ENCODE measurements around the gene DLAT. TPM values are rescaled to one million over a fixed set of nuclear protein-coding genes. Genes with fewer than 3 reads are reported as not detected.

Gene DLAT
- total RNA-seq, 1 donor from 2014 or later = 55.7 TPM

DNA sequence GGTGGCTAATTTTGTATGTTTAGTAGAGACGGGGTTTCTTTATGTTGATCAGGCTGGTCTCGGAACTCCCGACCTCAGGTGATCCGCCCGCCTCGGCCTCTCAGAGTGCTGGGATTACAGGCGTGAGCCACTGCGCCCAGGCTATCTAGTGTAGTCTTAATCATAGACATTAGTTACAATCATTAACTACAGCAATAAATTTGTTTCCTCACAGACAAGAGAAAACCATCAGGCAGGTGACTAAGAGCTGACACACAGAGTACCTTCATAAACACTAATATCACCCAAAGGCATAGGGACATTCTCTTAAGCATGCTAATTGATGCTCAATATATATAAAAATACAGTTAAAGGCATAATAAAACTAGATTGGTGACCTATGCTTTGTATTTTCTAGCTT, 80.9 kb downstream of the DLAT start:
- H3K9me3 ChIP-seq (ENCODE audit: low read depth) = no peaks in the 10 kb centered on the region

More for the DNA sequence above, 80.9 kb downstream of the DLAT start:
- Histone ChIP-seq H3K4me1 (no peaks in the 10 kb centered on the region), H4K20me1 (ENCODE audit: low read depth) (no peaks in the 10 kb centered on the region), H3K27me3 (no peaks in the 10 kb centered on the region), H2AFZ (replicated peaks) (no peak overlapping the region), H3K79me2 (ENCODE audit: low read depth) (no peaks in the 10 kb centered on the region), H3K36me3 (no peaks in the 10 kb centered on the region), H3F3A (ENCODE audit: low read depth) (no peaks in the 10 kb centered on the region), H3K4me2 (no peak overlapping the region), H3K27ac (no peak overlapping the region), H3K4me3 (no peak overlapping the region), H3K9ac (no peak overlapping the region)
- no peak for TF ChIP-seq EZH2phosphoT487 (IDR thresholded peaks at IDR 0.05)
- TF ChIP-seq CTCF (IDR thresholded peaks at IDR 0.05) = no peak
- TF ChIP-seq EZH2 (IDR thresholded peaks at IDR 0.05) = no peak
- Mint-ChIP-seq H3K27ac (no peak overlapping the region), H3K36me3 (no peaks in the 10 kb centered on the region), H3K9me3 (peaks cover 6% of the 10 kb centered on the region), H3K27me3 (ENCODE audit: insufficient read depth, low read depth) (no peaks in the 10 kb centered on the region), H3K4me3 (no peak overlapping the region), H3K4me1 (no peaks in the 10 kb centered on the region)
- DNase-seq (ENCODE audit: low spot score) = no peak

Small RNAs within 50 kb of the gene (small RNA-seq; reads per million reads assigned to genes)
- not detected for gene AP000907.3
- not detected for gene RNU6-893P

Other genes with a start within 250 kb of the DLAT start
- gene ALG9, start 153.8 kb upstream of the DLAT start, total RNA-seq (ENCODE audit: low replicate concordance) = 36.9 and 39.5 TPM in 2 replicates
- 4.0 and 6.0 TPM in 2 replicates for gene FDXACB1, start 146.2 kb upstream of the DLAT start, total RNA-seq (ENCODE audit: low replicate concordance)
- gene CFAP68, start 145.9 kb upstream of the DLAT start, total RNA-seq (ENCODE audit: low replicate concordance) = 28.6 and 46.7 TPM in 2 replicates
- gene CRYAB, start 113.6 kb upstream of the DLAT start, total RNA-seq (ENCODE audit: low replicate concordance) = 0.45 TPM in 1 of 2 replicates, not detected in the other
- not detected in 2 replicates for gene HSPB2, start 112.7 kb upstream of the DLAT start, total RNA-seq (ENCODE audit: low replicate concordance)
- 0.65 TPM in 1 of 2 replicates, not detected in the other for gene C11orf52, start 106.5 kb upstream of the DLAT start, total RNA-seq (ENCODE audit: low replicate concordance)
- 23.6 and 25.2 TPM in 2 replicates for gene DIXDC1, start 88.1 kb upstream of the DLAT start, total RNA-seq (ENCODE audit: low replicate concordance)
- gene PIH1D2, start 48.6 kb downstream of the DLAT start, total RNA-seq (ENCODE audit: low replicate concordance) = 1.6 and 3.5 TPM in 2 replicates
- 35.9 and 60.0 TPM in 2 replicates for gene NKAPD1, start 48.9 kb downstream of the DLAT start, total RNA-seq (ENCODE audit: low replicate concordance)
- gene TIMM8B, start 61.3 kb downstream of the DLAT start, total RNA-seq (ENCODE audit: low replicate concordance) = 38.9 and 46.9 TPM in 2 replicates
- 59.7 and 75.4 TPM in 2 replicates for gene SDHD, start 61.5 kb downstream of the DLAT start, total RNA-seq (ENCODE audit: low replicate concordance)
- 1.5 TPM in 1 of 2 replicates, not detected in the other for gene IL18, start 138.7 kb downstream of the DLAT start, total RNA-seq (ENCODE audit: low replicate concordance)
- gene TEX12, start 142.0 kb downstream of the DLAT start, total RNA-seq (ENCODE audit: low replicate concordance) = 0.15 and 0.51 TPM in 2 replicates
- gene BCO2, start 150.1 kb downstream of the DLAT start, total RNA-seq (ENCODE audit: low replicate concordance) = 0.87 TPM in 1 of 2 replicates, not detected in the other
- 44.8 and 108 TPM in 2 replicates for gene PTS, start 201.0 kb downstream of the DLAT start, total RNA-seq (ENCODE audit: low replicate concordance)
- gene PLET1, start 235.5 kb downstream of the DLAT start, total RNA-seq (ENCODE audit: low replicate concordance) = not detected in 2 replicates